ENCODE data around the gene PRRT4. TPM values are rescaled to one million over a fixed set of nuclear protein-coding genes. Genes with fewer than 3 reads are reported as not detected.

PRRT4 gene
- total and polyA plus RNA-seq, 2 of the 4 experiments (the other 2 are of a cell fraction) = not detected

Small RNA genes within 50 kb of the gene (microRNA-seq; reads per million reads assigned to microRNA genes)
- not detected for gene RNU7-27P (ENCODE audit: insufficient read depth, insufficient read length)

Small RNA genes within 50 kb of the gene (small RNA-seq; reads per million reads assigned to genes)
- 0 to 1.8 (median 0) reads per million in 5 experiments for gene RNU7-27P

Other genes with a start within 250 kb of the PRRT4 start
- gene LEP, start 120.4 kb downstream of the PRRT4 start, total RNA-seq (2012; rRNA removed) = not detected in 2 replicates
- gene LEP, start 120.4 kb downstream of the PRRT4 start, polyA plus RNA-seq (2012; rRNA removed) = not detected in 2 replicates
- 12.4 and 18.6 TPM in 2 replicates for gene RBM28, start 17.8 kb downstream of the PRRT4 start, total RNA-seq (2012; rRNA removed)
- 18.6 and 20.4 TPM in 2 replicates for gene RBM28, start 17.8 kb downstream of the PRRT4 start, polyA plus RNA-seq (2012; rRNA removed)
- 45.3 and 49.5 TPM in 2 replicates for gene IMPDH1, start 48.3 kb upstream of the PRRT4 start, total RNA-seq (2012; rRNA removed)
- gene IMPDH1, start 48.3 kb upstream of the PRRT4 start, polyA plus RNA-seq (2012; rRNA removed) = 69.3 and 72.0 TPM in 2 replicates
- 23.6 and 31.2 TPM in 2 replicates for gene HILPDA, start 94.2 kb upstream of the PRRT4 start, total RNA-seq (2012; rRNA removed)
- gene HILPDA, start 94.2 kb upstream of the PRRT4 start, polyA plus RNA-seq (2012; rRNA removed) = 29.8 and 35.6 TPM in 2 replicates
- gene METTL2B, start 115.1 kb upstream of the PRRT4 start, total RNA-seq (2012; rRNA removed) = 34.2 and 45.8 TPM in 2 replicates
- 14.1 and 18.0 TPM in 2 replicates for gene METTL2B, start 115.1 kb upstream of the PRRT4 start, polyA plus RNA-seq (2012; rRNA removed)

Data from IMR-90 (cell line).